ENCODE measurements around the gene RHOBTB1. TPM values are rescaled to one million over a fixed set of nuclear protein-coding genes. Genes with fewer than 3 reads are reported as not detected.
A peak's percentile ranks its signal among the peaks of the same experiment; 100 is the strongest.
"Not testable (repeated sequence)": the region's sequence is repeated elsewhere in the genome, so short reads cannot be mapped to it uniquely, and the experiment has no call there.

The RHOBTB1 gene
- total RNA-seq, 2 donors from 2014 or later, result 0.64 TPM; not detected in 1

GRCh38 chr10:60974463-60975149, 30.6 kb upstream of the RHOBTB1 start:
- no peak for ATAC-seq
- no peak overlapping the region for H3K27ac Mint-ChIP-seq

DNA sequence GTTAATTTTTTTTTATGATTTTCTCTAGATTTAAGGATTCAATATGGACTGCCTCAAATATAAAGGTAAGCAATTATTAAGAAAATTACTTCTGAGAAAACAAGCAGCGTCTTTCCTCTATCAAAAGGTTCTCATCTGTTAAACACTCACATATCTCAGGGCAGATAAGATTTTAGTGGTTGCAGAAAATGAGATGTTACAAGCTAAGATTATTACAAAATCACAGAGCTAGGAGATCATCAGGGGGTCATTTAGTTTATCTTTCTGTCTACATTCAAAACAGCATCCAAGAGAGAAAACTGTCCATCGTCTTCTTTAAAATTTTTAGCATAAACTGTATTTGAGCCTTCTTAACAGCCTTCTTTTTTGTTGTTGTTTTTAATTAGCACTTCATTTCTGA, 29.1 kb upstream of the RHOBTB1 start:
- peaks cover 15 to 21% of the 10 kb centered on the region in 2 donors for H3K27me3 Mint-ChIP-seq
- no peak for DNase-seq (ENCODE audit: low spot score)
- no peak for ATAC-seq
- H3K27ac Mint-ChIP-seq, result no peak overlapping the region
- no peaks in the 10 kb centered on the region for H3K4me1 Mint-ChIP-seq (ENCODE audit: low read depth in 2 of 2)
- H3K36me3 Mint-ChIP-seq, result no peaks in the 10 kb centered on the region
- H3K4me3 Mint-ChIP-seq, result no peak overlapping the region
- H3K9me3 Mint-ChIP-seq, result no peaks in the 10 kb centered on the region

More at GRCh38 chr10:60974463-60975149, 30.6 kb upstream of the RHOBTB1 start:
- Mint-ChIP-seq H3K36me3 (no peaks in the 10 kb centered on the region), H3K4me3 (no peak overlapping the region), H3K9me3 (peaks cover 2% of the 10 kb centered on the region), H3K4me1 (ENCODE audit: low read depth in 2 of 2) (no peaks in the 10 kb centered on the region), H3K27me3 (peaks cover 11 to 23% of the 10 kb centered on the region in 2 donors)
- DNase-seq (ENCODE audit: low spot score), result no peak

- DNase-seq (ENCODE audit: low spot score); H3K27ac Mint-ChIP-seq; H3K36me3 Mint-ChIP-seq; H3K9me3 Mint-ChIP-seq; ATAC-seq; H3K4me3 Mint-ChIP-seq; H3K4me1 Mint-ChIP-seq (ENCODE audit: low read depth in 2 of 2): not testable (repeated sequence)
- peaks cover 22 to 30% of the 10 kb centered on the region in 2 donors for H3K27me3 Mint-ChIP-seq
Observed at GRCh38 chr10:60972181-60972580, 28.2 kb upstream of the RHOBTB1 start.

DNA sequence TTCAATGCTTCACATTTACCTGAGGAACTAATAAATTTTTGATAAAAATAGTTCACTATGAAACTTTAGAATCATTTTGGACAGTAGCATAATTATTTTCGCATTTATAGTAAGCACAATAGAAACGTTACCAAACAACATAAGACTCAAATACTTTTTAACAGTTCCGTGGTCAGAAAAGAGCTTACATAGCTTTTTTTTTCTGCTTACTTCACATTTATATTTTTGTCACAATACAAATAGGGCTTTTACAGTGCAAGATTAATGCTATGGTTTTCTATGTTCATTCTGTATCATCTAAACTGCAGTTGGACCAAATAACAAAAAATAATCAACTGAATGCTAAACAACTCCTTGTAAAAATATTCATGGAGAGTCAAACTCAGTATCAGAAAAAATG, 26.5 kb upstream of the RHOBTB1 start:
- no peaks in the 10 kb centered on the region for H3K36me3 Mint-ChIP-seq
- DNase-seq (ENCODE audit: low spot score), result no peak
- H3K27ac Mint-ChIP-seq, result no peak overlapping the region
- no peaks in the 10 kb centered on the region for H3K9me3 Mint-ChIP-seq
- no peaks in the 10 kb centered on the region for H3K4me1 Mint-ChIP-seq (ENCODE audit: low read depth in 2 of 2)
- peaks cover 21 to 34% of the 10 kb centered on the region in 2 donors for H3K27me3 Mint-ChIP-seq
- H3K4me3 Mint-ChIP-seq, result no peak overlapping the region
- ATAC-seq, result no peak

- H3K27me3 Mint-ChIP-seq, result peaks cover 22 to 41% of the 10 kb centered on the region in 2 donors
- no peak overlapping the region for H3K4me3 Mint-ChIP-seq
- no peak overlapping the region for H3K27ac Mint-ChIP-seq
- no peaks in the 10 kb centered on the region for H3K9me3 Mint-ChIP-seq
- peaks cover 0 to 4% of the 10 kb centered on the region in 2 donors for H3K4me1 Mint-ChIP-seq (ENCODE audit: low read depth in 2 of 2)
- DNase-seq (ENCODE audit: low spot score), result no peak
- no peaks in the 10 kb centered on the region for H3K36me3 Mint-ChIP-seq
- no peak for ATAC-seq
Observed at GRCh38 chr10:60968504-60968903, 24.5 kb upstream of the RHOBTB1 start.

DNA sequence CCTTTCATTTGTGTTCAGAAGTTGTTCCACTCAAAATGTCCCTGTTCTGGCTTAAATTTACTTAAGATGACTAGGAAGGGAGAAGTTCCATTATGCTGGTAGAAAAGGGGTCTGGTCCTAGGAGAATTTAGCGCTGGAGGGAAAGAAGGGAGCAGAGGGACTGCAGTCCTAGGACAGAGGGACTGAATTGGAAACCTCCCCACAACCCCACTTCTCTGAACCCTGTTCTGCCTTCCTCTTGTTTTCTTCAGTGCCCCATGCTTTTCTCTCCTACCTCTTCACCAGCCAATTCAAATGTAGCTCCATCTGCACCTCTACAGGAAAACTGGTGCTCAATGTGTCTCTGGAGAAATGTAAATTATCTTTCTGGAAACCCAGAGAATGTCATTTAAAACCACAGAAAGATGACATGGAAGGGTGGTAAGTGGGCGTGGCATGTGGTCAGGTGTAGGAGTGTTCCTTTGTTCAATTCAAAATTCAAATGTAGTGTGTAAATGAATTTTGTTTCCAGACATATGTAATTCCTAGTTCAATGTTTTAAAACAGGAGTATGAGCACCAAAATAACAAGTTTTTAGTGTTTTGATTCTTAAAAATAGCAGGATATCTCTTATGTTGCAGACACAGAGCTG, 24.0 kb upstream of the RHOBTB1 start:
- ATAC-seq, result no peak
- no peak overlapping the region for H3K27ac Mint-ChIP-seq

DNA sequence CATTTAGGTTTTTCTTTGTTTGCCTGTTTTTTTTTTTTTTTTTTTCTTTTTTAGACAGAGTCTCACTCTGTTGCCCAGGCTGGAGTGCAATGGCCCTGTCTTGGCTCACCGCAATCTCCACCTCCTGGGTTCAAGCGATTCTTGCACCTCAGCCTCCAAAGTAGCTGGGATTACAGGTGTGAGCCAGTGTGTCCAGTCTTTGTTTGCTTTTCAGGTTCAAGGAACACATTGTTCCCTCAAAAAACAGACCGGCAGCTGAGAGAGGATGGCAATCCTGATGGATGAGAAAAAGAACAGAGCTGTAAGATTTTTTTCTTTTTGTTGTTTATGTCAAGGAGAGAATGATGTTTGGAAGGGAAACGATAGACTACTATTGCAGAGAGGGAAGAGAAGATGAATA, 23.3 kb upstream of the RHOBTB1 start:
- ATAC-seq (no peak), DNase-seq (ENCODE audit: low spot score) (no peak)
- peaks cover 19 to 36% of the 10 kb centered on the region in 2 donors for H3K27me3 Mint-ChIP-seq
- no peaks in the 10 kb centered on the region for H3K9me3 Mint-ChIP-seq
- no peak overlapping the region for H3K27ac Mint-ChIP-seq
- H3K36me3 Mint-ChIP-seq, result no peaks in the 10 kb centered on the region
- no peak overlapping the region for H3K4me3 Mint-ChIP-seq
- peaks cover 0 to 4% of the 10 kb centered on the region in 2 donors for H3K4me1 Mint-ChIP-seq (ENCODE audit: low read depth in 2 of 2)

More for the DNA sequence above, 24.0 kb upstream of the RHOBTB1 start:
- peaks cover 0 to 4% of the 10 kb centered on the region in 2 donors for H3K4me1 Mint-ChIP-seq (ENCODE audit: low read depth in 2 of 2)
- no peaks in the 10 kb centered on the region for H3K9me3 Mint-ChIP-seq
- no peak overlapping the region for H3K4me3 Mint-ChIP-seq
- no peak for DNase-seq (ENCODE audit: low spot score)
- H3K27me3 Mint-ChIP-seq, result peaks cover 20 to 41% of the 10 kb centered on the region in 2 donors
- no peaks in the 10 kb centered on the region for H3K36me3 Mint-ChIP-seq

DNA sequence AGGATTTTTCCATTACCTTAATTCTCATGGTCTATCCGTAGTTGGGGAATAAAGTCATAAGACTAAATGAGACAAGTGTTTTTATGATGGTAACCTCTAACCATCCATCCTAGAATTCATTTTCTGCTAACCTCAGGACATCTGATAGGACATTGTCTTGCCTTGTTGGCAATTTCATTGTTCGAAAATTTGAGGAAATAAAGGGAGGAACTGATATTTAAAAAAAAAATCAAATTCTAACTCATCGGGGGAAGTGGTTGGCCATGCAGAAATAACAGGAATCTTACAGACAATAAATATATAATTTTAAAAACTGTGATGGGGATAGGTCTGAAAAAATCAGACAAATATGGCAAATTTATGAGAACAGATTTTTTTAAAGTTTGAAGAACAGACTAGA, 21.7 kb upstream of the RHOBTB1 start:
- H3K27ac Mint-ChIP-seq, result no peak overlapping the region
- DNase-seq (ENCODE audit: low spot score) (no peak), ATAC-seq (no peak)

GRCh38 chr10:60964257-60965235, 20.6 kb upstream of the RHOBTB1 start:
- Mint-ChIP-seq H3K4me1 (ENCODE audit: low read depth in 2 of 2) (peaks cover 0 to 4% of the 10 kb centered on the region in 2 donors), H3K9me3 (no peaks in the 10 kb centered on the region), H3K36me3 (no peaks in the 10 kb centered on the region), H3K27ac (no peak overlapping the region), H3K4me3 (no peak overlapping the region), H3K27me3 (peaks cover 20 to 40% of the 10 kb centered on the region in 2 donors)
- DNase-seq (ENCODE audit: low spot score) (peak; percentile 71), ATAC-seq (no peak)

More for the DNA sequence above, 21.7 kb upstream of the RHOBTB1 start:
- H3K36me3 Mint-ChIP-seq, result no peaks in the 10 kb centered on the region
- peaks cover 0 to 4% of the 10 kb centered on the region in 2 donors for H3K4me1 Mint-ChIP-seq (ENCODE audit: low read depth in 2 of 2)
- H3K27me3 Mint-ChIP-seq, result peaks cover 20 to 37% of the 10 kb centered on the region in 2 donors
- H3K9me3 Mint-ChIP-seq, result no peaks in the 10 kb centered on the region
- H3K4me3 Mint-ChIP-seq, result no peak overlapping the region

GRCh38 chr10:60963441-60964256, 19.7 kb upstream of the RHOBTB1 start:
- H3K4me3 Mint-ChIP-seq, result no peak overlapping the region

GRCh38 chr10:60962946-60963345, 19.0 kb upstream of the RHOBTB1 start:
- H3K4me3 Mint-ChIP-seq, result no peak overlapping the region
- ATAC-seq, result no peak
- peaks cover 0 to 4% of the 10 kb centered on the region in 2 donors for H3K4me1 Mint-ChIP-seq (ENCODE audit: low read depth in 2 of 2)
- H3K36me3 Mint-ChIP-seq, result no peaks in the 10 kb centered on the region
- no peaks in the 10 kb centered on the region for H3K9me3 Mint-ChIP-seq
- peaks cover 12 to 26% of the 10 kb centered on the region in 2 donors for H3K27me3 Mint-ChIP-seq
- H3K27ac Mint-ChIP-seq, result no peak overlapping the region
- DNase-seq (ENCODE audit: low spot score), result no peak

More at GRCh38 chr10:60963441-60964256, 19.7 kb upstream of the RHOBTB1 start:
- Mint-ChIP-seq H3K27ac (no peak overlapping the region), H3K27me3 (peaks cover 18 to 33% of the 10 kb centered on the region in 2 donors), H3K9me3 (no peaks in the 10 kb centered on the region), H3K4me1 (ENCODE audit: low read depth in 2 of 2) (peaks cover 0 to 4% of the 10 kb centered on the region in 2 donors), H3K36me3 (no peaks in the 10 kb centered on the region)
- no peak for DNase-seq (ENCODE audit: low spot score)
- ATAC-seq, result no peak

- Mint-ChIP-seq H3K9me3 (no peaks in the 10 kb centered on the region), H3K27ac (no peak overlapping the region), H3K27me3 (peaks cover 6 to 15% of the 10 kb centered on the region in 2 donors), H3K4me3 (no peak overlapping the region), H3K36me3 (no peaks in the 10 kb centered on the region), H3K4me1 (ENCODE audit: low read depth in 2 of 2) (peaks cover 0 to 4% of the 10 kb centered on the region in 2 donors)
- ATAC-seq (no peak), DNase-seq (ENCODE audit: low spot score) (no peak)
Observed at GRCh38 chr10:60960913-60961312, 16.9 kb upstream of the RHOBTB1 start.

GRCh38 chr10:60960031-60960430, 16.0 kb upstream of the RHOBTB1 start:
- no peak overlapping the region for H3K27ac Mint-ChIP-seq
- no peaks in the 10 kb centered on the region for H3K36me3 Mint-ChIP-seq
- no peak overlapping the region for H3K4me3 Mint-ChIP-seq
- no peak for DNase-seq (ENCODE audit: low spot score)
- no peaks in the 10 kb centered on the region for H3K9me3 Mint-ChIP-seq
- H3K4me1 Mint-ChIP-seq (ENCODE audit: low read depth in 2 of 2), result peaks cover 0 to 4% of the 10 kb centered on the region in 2 donors
- H3K27me3 Mint-ChIP-seq, result peaks cover 6 to 15% of the 10 kb centered on the region in 2 donors
- ATAC-seq, result no peak

Data from natural killer cell treated with Interleukin-12 subunit alpha and Interleukin-12 subunit beta and Interleukin-15 and Interleukin-18, amount 100 ng/mL, for 72 hours (primary cell).